HEK293 (cell line): Measurements from ENCODE around the gene MVP.

Experiments
- BCL11A ChIP-seq: fragments of 450-650 bp; formaldehyde crosslinking; IDR thresholded peaks from 2 replicates; pipeline ENCODE4 v1.5.1; 2016; ENCODE audit warnings: low read depth, missing biosample characterization, missing genetic modification characterization
- HOXA7 ChIP-seq: sonication (generic); formaldehyde crosslinking; IDR thresholded peaks from 2 replicates; pipeline ENCODE4 v1.8.1; 2022; ENCODE audit warnings: missing genetic modification reagents, borderline replicate concordance
- IKZF3 ChIP-seq: fragments of 450-650 bp; IDR thresholded peaks from 2 replicates; pipeline ENCODE4 v1.5.0; 2018; ENCODE audit warnings: missing biosample characterization, mild to moderate bottlenecking, missing genetic modification characterization, moderate library complexity
- KLF9 ChIP-seq: fragments of 450-650 bp; formaldehyde crosslinking; IDR thresholded peaks from 2 replicates; pipeline ENCODE4 v1.5.1; 2016; ENCODE audit warnings: missing biosample characterization, missing genetic modification characterization, low read depth
- OVOL3 ChIP-seq: fragments of 450-650 bp; formaldehyde crosslinking; IDR thresholded peaks from 2 replicates; pipeline ENCODE4 v1.5.1; 2016; ENCODE audit warnings: missing biosample characterization, missing genetic modification characterization
- RBAK ChIP-seq: fragments of 450-650 bp; formaldehyde crosslinking; IDR thresholded peaks from 2 replicates; pipeline ENCODE4 v1.5.1; 2016; ENCODE audit warnings: missing biosample characterization, missing genetic modification characterization
- TRIM28 ChIP-seq: IDR thresholded peaks from 2 replicates; pipeline ENCODE4 v1.6.1; 2011; ENCODE audit warnings: low read length, control low read depth, borderline replicate concordance
- WT1 ChIP-seq: fragments of 450-650 bp; formaldehyde crosslinking; IDR thresholded peaks from 2 replicates; pipeline ENCODE4 v1.5.1; 2016; ENCODE audit warnings: missing biosample characterization, missing genetic modification characterization
- YY1 ChIP-seq: fragments of 450-650 bp; formaldehyde crosslinking; IDR thresholded peaks from 2 replicates; pipeline ENCODE4 v1.5.1; 2018; ENCODE audit warnings: missing biosample characterization, missing genetic modification characterization
- ZBTB20 ChIP-seq: fragments of 450-650 bp; formaldehyde crosslinking; IDR thresholded peaks from 2 replicates; pipeline ENCODE4 v1.5.1; 2016; ENCODE audit warnings: missing biosample characterization, missing genetic modification characterization
- ZNF112 ChIP-seq: fragments of 450-650 bp; formaldehyde crosslinking; IDR thresholded peaks from 2 replicates; pipeline ENCODE4 v1.5.0; 2017; ENCODE audit warnings: missing biosample characterization, missing genetic modification characterization
- ZNF121 ChIP-seq: fragments of 450-650 bp; formaldehyde crosslinking; IDR thresholded peaks from 2 replicates; pipeline ENCODE4 v1.5.1; 2016; ENCODE audit warnings: missing biosample characterization, missing genetic modification characterization
- ZNF138 ChIP-seq: fragments of 450-650 bp; formaldehyde crosslinking; IDR thresholded peaks from 2 replicates; pipeline ENCODE4 v1.5.1; 2016; ENCODE audit warnings: missing biosample characterization, missing genetic modification characterization, borderline replicate concordance
- ZNF16 ChIP-seq: fragments of 450-650 bp; formaldehyde crosslinking; IDR thresholded peaks from 2 replicates; pipeline ENCODE4 v1.5.1; 2016; ENCODE audit warnings: low read depth, missing biosample characterization, missing genetic modification characterization
- ZNF184 ChIP-seq: fragments of 450-650 bp; IDR thresholded peaks from 2 replicates; pipeline ENCODE4 v1.5.1; 2018; ENCODE audit warnings: missing biosample characterization, mild to moderate bottlenecking, missing genetic modification characterization
- ZNF2 ChIP-seq: fragments of 450-650 bp; formaldehyde crosslinking; IDR thresholded peaks from 2 replicates; pipeline ENCODE4 v1.5.1; 2016; ENCODE audit warnings: missing biosample characterization, missing genetic modification characterization
- ZNF214 ChIP-seq: fragments of 450-650 bp; formaldehyde crosslinking; IDR thresholded peaks from 2 replicates; pipeline ENCODE4 v1.5.1; 2017; ENCODE audit warnings: missing biosample characterization, mild to moderate bottlenecking, missing genetic modification characterization, borderline replicate concordance
- ZNF223 ChIP-seq: fragments of 450-650 bp; formaldehyde crosslinking; IDR thresholded peaks from 2 replicates; pipeline ENCODE4 v1.5.1; 2016; ENCODE audit warnings: missing biosample characterization, missing genetic modification characterization
- ZNF23 ChIP-seq: fragments of 450-650 bp; formaldehyde crosslinking; IDR thresholded peaks from 2 replicates; pipeline ENCODE4 v1.5.1; 2016; ENCODE audit warnings: missing biosample characterization, missing genetic modification characterization, borderline replicate concordance
- ZNF404 ChIP-seq: fragments of 450-650 bp; formaldehyde crosslinking; IDR thresholded peaks from 2 replicates; pipeline ENCODE4 v1.5.1; 2017; ENCODE audit warnings: missing biosample characterization, missing genetic modification characterization
- ZNF423 ChIP-seq: fragments of 450-650 bp; formaldehyde crosslinking; IDR thresholded peaks from 2 replicates; pipeline ENCODE4 v1.5.1; 2016; ENCODE audit warnings: missing biosample characterization, missing genetic modification characterization
- ZNF48 ChIP-seq: fragments of 450-650 bp; formaldehyde crosslinking; IDR thresholded peaks from 2 replicates; pipeline ENCODE4 v1.5.1; 2016; ENCODE audit warnings: missing biosample characterization, missing genetic modification characterization
- ZNF548 ChIP-seq: fragments of 450-650 bp; formaldehyde crosslinking; IDR thresholded peaks from 2 replicates; pipeline ENCODE4 v1.5.1; 2016; ENCODE audit warnings: missing biosample characterization, missing genetic modification characterization
- ZNF776 ChIP-seq: fragments of 450-650 bp; formaldehyde crosslinking; IDR thresholded peaks from 2 replicates; pipeline ENCODE4 v1.5.0; 2017; ENCODE audit warnings: missing biosample characterization, missing genetic modification characterization, borderline replicate concordance
- ZNF843 ChIP-seq: fragments of 450-650 bp; formaldehyde crosslinking; IDR thresholded peaks from 2 replicates; pipeline ENCODE4 v1.5.1; 2016; ENCODE audit warnings: missing biosample characterization, missing genetic modification characterization
- TF ChIP-seq, protein P1 (sequence below): fragments of 450-650 bp; formaldehyde crosslinking; IDR thresholded peaks from 2 replicates; pipeline ENCODE4 v1.5.1; 2016; ENCODE audit warnings: missing biosample characterization, missing genetic modification characterization
- TF ChIP-seq, protein P2 (sequence below): fragments of 450-650 bp; formaldehyde crosslinking; conservative IDR thresholded peaks from 2 replicates; pipeline ENCODE4 v1.5.1; 2016; ENCODE audit warnings: low read depth, missing biosample characterization, missing genetic modification characterization
- TF ChIP-seq, protein P3 (sequence below): fragments of 450-650 bp; formaldehyde crosslinking; IDR thresholded peaks from 2 replicates; pipeline ENCODE4 v1.5.1; 2016; ENCODE audit warnings: missing biosample characterization, missing genetic modification characterization
- TF ChIP-seq, protein P4 (sequence below): fragments of 450-650 bp; formaldehyde crosslinking; IDR thresholded peaks from 2 replicates; pipeline ENCODE4 v1.5.1; 2017; ENCODE audit warnings: missing biosample characterization, missing genetic modification characterization
- TF ChIP-seq, protein P5 (sequence below): fragments of 450-650 bp; formaldehyde crosslinking; IDR thresholded peaks from 2 replicates; pipeline ENCODE4 v1.5.1; 2016; ENCODE audit warnings: missing biosample characterization, missing genetic modification characterization
- TF ChIP-seq, protein P6 (sequence below): fragments of 450-650 bp; formaldehyde crosslinking; optimal IDR thresholded peaks from 2 replicates; pipeline ENCODE3; 2016; ENCODE audit warnings: missing biosample characterization, mild to moderate bottlenecking, missing genetic modification characterization

MVP gene

DNA sequence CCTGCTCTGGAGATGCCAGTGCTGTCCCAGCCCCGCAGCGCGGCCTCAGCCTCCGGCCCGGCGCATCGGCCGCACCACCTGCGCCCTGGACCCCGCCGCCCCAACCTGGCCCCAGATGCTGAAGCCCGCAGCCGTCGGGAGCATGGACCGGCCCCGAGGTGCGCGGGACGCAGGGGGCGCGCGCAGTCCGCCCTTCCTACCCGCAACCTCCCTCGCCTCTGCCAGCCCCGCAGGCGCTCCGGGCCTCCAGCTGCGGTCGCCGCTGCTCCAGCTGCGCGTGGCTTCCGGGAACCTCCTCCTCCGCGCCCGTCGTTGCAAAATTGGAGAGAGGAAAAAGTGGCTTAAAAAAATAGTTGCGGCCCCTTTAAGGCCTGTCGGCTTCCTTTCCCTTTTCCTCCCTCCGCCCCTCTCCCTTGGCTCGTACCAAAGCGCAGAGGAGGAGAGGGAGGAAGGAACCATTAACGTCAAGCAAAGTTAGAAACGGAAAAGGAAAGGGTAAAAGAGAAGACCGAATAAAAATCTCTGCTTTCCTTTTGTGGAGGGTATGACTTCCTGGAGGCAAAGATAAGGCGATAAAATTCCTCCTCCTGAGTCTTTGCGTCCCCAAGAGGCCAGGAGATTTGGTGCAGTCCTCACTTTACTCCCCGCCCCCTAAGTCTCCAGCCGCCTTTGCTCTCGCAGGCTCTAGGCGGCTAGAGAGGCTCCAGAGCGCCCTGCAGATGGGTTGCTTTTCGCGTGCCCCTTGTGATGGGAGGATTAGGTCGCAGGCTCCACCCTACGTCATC lies 42.8 kb downstream of the MVP start, which contains the start of gene CDIPT (continued):
- TF ChIP-seq, protein P1, sequence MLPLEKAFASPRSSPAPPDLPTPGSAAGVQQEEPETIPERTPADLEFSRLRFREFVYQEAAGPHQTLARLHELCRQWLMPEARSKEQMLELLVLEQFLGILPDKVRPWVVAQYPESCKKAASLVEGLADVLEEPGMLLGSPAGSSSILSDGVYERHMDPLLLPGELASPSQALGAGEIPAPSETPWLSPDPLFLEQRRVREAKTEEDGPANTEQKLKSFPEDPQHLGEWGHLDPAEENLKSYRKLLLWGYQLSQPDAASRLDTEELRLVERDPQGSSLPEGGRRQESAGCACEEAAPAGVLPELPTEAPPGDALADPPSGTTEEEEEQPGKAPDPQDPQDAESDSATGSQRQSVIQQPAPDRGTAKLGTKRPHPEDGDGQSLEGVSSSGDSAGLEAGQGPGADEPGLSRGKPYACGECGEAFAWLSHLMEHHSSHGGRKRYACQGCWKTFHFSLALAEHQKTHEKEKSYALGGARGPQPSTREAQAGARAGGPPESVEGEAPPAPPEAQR (tag by site-specific recombination) = peak; percentile 81; the same call in 1 of the 2 replicates
- no peak for TF ChIP-seq ZNF16 (tag by site-specific recombination)
- TF ChIP-seq ZBTB20 (tag by site-specific recombination) = peak; percentile 47
- peak; percentile 64; the same call in 1 of the 2 replicates for TF ChIP-seq ZNF2
- TF ChIP-seq BCL11A (tag by site-specific recombination) = no peak
- TF ChIP-seq ZNF48 (tag by site-specific recombination) = no peak
- no peak for TF ChIP-seq ZNF404
- TF ChIP-seq ZNF138 (tag by site-specific recombination) = no peak
- no peak for TF ChIP-seq ZNF423 (tag by site-specific recombination)
- TF ChIP-seq, protein P2, sequence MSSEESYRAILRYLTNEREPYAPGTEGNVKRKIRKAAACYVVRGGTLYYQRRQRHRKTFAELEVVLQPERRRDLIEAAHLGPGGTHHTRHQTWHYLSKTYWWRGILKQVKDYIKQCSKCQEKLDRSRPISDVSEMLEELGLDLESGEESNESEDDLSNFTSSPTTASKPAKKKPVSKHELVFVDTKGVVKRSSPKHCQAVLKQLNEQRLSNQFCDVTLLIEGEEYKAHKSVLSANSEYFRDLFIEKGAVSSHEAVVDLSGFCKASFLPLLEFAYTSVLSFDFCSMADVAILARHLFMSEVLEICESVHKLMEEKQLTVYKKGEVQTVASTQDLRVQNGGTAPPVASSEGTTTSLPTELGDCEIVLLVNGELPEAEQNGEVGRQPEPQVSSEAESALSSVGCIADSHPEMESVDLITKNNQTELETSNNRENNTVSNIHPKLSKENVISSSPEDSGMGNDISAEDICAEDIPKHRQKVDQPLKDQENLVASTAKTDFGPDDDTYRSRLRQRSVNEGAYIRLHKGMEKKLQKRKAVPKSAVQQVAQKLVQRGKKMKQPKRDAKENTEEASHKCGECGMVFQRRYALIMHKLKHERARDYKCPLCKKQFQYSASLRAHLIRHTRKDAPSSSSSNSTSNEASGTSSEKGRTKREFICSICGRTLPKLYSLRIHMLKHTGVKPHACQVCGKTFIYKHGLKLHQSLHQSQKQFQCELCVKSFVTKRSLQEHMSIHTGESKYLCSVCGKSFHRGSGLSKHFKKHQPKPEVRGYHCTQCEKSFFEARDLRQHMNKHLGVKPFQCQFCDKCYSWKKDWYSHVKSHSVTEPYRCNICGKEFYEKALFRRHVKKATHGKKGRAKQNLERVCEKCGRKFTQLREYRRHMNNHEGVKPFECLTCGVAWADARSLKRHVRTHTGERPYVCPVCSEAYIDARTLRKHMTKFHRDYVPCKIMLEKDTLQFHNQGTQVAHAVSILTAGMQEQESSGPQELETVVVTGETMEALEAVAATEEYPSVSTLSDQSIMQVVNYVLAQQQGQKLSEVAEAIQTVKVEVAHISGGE (tag by site-specific recombination) = peak; percentile 40
- TF ChIP-seq, protein P3, sequence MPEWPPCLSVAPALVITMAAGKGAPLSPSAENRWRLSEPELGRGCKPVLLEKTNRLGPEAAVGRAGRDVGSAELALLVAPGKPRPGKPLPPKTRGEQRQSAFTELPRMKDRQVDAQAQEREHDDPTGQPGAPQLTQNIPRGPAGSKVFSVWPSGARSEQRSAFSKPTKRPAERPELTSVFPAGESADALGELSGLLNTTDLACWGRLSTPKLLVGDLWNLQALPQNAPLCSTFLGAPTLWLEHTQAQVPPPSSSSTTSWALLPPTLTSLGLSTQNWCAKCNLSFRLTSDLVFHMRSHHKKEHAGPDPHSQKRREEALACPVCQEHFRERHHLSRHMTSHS = no peak
- no peak for TF ChIP-seq ZNF214 (tag by site-specific recombination)
- no peak for TF ChIP-seq ZNF776 (tag by site-specific recombination)
- no peak for TF ChIP-seq ZNF548 (tag by site-specific recombination)
- TF ChIP-seq OVOL3 = no peak
- no peak for TF ChIP-seq ZNF223 (tag by site-specific recombination)
- peak; percentile 42; the same call in 1 of the 2 replicates for TF ChIP-seq WT1 (tag by site-specific recombination)
- no peak for TF ChIP-seq ZNF121
- peak; percentile 88 for TF ChIP-seq IKZF3
- peak; percentile 57 for TF ChIP-seq KLF9 (tag by site-specific recombination)
- TF ChIP-seq, protein P4, sequence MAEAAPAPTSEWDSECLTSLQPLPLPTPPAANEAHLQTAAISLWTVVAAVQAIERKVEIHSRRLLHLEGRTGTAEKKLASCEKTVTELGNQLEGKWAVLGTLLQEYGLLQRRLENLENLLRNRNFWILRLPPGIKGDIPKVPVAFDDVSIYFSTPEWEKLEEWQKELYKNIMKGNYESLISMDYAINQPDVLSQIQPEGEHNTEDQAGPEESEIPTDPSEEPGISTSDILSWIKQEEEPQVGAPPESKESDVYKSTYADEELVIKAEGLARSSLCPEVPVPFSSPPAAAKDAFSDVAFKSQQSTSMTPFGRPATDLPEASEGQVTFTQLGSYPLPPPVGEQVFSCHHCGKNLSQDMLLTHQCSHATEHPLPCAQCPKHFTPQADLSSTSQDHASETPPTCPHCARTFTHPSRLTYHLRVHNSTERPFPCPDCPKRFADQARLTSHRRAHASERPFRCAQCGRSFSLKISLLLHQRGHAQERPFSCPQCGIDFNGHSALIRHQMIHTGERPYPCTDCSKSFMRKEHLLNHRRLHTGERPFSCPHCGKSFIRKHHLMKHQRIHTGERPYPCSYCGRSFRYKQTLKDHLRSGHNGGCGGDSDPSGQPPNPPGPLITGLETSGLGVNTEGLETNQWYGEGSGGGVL = peak; percentile 53; the same call in 1 of the 2 replicates
- TF ChIP-seq TRIM28 = peak; percentile 48; the same call in 1 of the 2 replicates
- TF ChIP-seq, protein P5, sequence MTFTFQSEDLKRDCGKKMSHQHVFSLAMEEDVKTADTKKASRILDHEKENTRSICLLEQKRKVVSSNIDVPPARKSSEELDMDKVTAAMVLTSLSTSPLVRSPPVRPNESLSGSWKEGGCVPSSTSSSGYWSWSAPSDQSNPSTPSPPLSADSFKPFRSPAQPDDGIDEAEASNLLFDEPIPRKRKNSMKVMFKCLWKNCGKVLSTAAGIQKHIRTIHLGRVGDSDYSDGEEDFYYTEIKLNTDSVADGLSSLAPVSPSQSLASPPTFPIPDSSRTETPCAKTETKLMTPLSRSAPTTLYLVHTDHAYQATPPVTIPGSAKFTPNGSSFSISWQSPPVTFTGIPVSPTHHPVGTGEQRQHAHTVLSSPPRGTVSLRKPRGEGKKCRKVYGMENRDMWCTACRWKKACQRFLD (tag by site-specific recombination) = no peak
- TF ChIP-seq ZNF843 (tag by site-specific recombination) = 0 out of 2 replicates have a peak, but pooled peaks have one; percentile 49
- TF ChIP-seq HOXA7 = no peak
- no peak for TF ChIP-seq RBAK
- TF ChIP-seq YY1 (tag by site-specific recombination) = peak; percentile 67; the same call in 1 of the 2 replicates
- TF ChIP-seq, protein P6, sequence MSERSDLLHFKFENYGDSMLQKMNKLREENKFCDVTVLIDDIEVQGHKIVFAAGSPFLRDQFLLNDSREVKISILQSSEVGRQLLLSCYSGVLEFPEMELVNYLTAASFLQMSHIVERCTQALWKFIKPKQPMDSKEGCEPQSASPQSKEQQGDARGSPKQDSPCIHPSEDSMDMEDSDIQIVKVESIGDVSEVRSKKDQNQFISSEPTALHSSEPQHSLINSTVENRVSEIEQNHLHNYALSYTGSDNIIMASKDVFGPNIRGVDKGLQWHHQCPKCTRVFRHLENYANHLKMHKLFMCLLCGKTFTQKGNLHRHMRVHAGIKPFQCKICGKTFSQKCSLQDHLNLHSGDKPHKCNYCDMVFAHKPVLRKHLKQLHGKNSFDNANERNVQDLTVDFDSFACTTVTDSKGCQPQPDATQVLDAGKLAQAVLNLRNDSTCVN = peak; percentile 93
- TF ChIP-seq ZNF184 (tag by site-specific recombination) = peak; percentile 28
- TF ChIP-seq ZNF112 = no peak
- TF ChIP-seq ZNF23 (tag by site-specific recombination) = no peak
